ENCODE results near the gene STXBP2.

Gene STXBP2

DNA sequence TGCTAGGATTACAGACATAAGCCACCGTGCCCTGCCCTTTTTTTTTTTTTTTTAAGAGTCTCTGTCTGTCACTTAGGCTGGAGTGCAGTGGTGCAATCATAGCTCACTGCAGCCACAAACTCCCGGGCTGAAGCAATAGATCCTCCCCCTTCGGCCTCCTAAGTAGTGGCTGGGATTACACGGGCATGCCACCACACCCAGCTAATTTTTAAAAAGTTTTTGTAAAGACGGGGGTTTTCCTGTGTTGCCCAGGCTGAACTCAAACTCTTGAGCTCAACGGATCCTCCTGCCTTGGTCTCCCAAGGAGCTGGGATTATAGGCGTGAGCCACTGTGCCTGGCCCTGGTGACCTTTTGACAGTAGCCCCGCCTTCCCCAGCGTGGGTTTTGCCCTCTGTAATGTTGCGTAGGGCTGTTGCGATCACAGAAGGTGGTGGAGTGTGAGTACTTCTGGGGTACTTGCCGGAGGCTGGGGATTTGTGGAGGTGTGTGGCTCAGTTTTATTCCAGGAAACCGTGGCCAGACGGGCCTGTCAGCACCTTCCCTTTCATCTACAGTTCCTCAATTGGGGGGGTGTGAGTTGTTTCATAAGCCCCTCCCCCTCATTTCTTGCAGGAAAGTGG is 20.3 kb downstream of the STXBP2 start:
- no peak overlapping the region for H3K4me3 ChIP-seq (ENCODE audit: low read depth, low read length)
- TF ChIP-seq, protein P1, sequence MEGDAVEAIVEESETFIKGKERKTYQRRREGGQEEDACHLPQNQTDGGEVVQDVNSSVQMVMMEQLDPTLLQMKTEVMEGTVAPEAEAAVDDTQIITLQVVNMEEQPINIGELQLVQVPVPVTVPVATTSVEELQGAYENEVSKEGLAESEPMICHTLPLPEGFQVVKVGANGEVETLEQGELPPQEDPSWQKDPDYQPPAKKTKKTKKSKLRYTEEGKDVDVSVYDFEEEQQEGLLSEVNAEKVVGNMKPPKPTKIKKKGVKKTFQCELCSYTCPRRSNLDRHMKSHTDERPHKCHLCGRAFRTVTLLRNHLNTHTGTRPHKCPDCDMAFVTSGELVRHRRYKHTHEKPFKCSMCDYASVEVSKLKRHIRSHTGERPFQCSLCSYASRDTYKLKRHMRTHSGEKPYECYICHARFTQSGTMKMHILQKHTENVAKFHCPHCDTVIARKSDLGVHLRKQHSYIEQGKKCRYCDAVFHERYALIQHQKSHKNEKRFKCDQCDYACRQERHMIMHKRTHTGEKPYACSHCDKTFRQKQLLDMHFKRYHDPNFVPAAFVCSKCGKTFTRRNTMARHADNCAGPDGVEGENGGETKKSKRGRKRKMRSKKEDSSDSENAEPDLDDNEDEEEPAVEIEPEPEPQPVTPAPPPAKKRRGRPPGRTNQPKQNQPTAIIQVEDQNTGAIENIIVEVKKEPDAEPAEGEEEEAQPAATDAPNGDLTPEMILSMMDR (IDR thresholded peaks at IDR 0.05; ENCODE audit: borderline replicate concordance, insufficient read depth, low read depth, low read length): no peak

GRCh38 chr19:7658219-7658686 is 21.3 kb downstream of the STXBP2 start:
- peak overlapping the region; percentile 48 for H3K4me3 ChIP-seq (ENCODE audit: low read depth, low read length)
- TF ChIP-seq, protein P1 (IDR thresholded peaks at IDR 0.05; ENCODE audit: borderline replicate concordance, insufficient read depth, low read depth, low read length): no peak

DNA sequence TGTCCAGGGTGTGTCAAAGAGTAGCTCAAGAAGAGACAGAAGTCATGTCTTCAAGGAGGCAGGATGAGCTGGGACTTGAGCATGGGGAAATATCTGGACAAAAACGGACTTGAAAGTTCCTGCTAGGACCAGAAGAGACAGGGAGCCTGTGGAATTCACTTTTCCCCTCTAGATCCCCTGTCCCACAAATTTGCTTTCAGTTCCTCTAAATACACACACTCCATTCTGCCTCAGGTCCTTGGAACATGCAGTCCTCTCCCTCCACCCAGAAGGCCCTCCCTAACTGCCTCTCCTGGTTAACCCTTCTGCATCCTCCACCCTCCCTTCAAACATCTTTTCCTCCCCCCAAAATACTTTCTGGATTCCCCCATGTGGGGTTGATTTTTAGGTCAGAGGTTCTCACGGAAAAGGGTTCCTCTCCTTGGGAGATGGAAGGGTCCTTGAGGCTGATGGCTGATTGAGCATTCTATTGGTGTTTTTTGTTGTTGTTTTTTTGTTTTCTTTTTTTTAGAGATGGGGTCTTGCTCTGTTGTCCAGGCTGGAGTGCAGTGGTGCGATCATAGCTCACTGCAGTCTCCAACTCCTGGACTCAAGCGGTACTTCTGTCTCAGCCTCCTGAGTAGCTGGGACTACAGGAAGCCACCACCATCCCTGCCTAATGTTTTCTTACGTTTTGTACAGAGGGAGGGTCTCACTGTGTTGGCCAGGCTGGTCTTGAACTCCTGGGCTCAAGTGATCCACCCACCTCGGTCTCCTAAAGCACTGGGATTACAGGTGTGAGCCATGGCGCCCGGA is 25.0 kb downstream of the STXBP2 start:
- TF ChIP-seq, protein P1 (IDR thresholded peaks at IDR 0.05; ENCODE audit: borderline replicate concordance, insufficient read depth, low read depth, low read length): no peak
- H3K4me3 ChIP-seq (ENCODE audit: low read depth, low read length): no peak overlapping the region

DNA sequence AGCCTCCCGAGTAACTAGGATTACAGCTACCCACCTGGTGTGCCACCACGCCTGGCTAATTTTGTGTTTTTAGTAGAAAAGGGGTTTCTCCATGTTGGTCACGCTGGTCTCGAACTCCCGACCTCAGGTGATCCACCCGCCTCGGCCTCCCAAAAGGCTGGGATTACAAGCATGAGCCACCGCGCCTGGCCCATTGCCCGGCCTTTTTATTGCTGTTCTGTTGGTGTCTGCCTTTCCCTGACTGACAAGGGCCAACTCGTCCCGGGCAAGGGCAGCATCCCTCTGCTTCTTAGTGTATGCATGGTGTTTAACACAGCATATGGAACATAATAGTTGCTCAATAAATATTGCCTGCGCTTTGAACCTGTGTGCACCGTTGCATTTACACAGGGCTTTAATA is 25.7 kb downstream of the STXBP2 start:
- no peak overlapping the region for H3K4me3 ChIP-seq (ENCODE audit: low read depth, low read length)
- TF ChIP-seq, protein P1 (IDR thresholded peaks at IDR 0.05; ENCODE audit: borderline replicate concordance, insufficient read depth, low read depth, low read length): no peak

GRCh38 chr19:7663706-7664105 is 26.8 kb downstream of the STXBP2 start:
- H3K4me3 ChIP-seq (ENCODE audit: low read depth, low read length): no peak overlapping the region
- TF ChIP-seq, protein P1 (IDR thresholded peaks at IDR 0.05; ENCODE audit: borderline replicate concordance, insufficient read depth, low read depth, low read length): no peak

DNA sequence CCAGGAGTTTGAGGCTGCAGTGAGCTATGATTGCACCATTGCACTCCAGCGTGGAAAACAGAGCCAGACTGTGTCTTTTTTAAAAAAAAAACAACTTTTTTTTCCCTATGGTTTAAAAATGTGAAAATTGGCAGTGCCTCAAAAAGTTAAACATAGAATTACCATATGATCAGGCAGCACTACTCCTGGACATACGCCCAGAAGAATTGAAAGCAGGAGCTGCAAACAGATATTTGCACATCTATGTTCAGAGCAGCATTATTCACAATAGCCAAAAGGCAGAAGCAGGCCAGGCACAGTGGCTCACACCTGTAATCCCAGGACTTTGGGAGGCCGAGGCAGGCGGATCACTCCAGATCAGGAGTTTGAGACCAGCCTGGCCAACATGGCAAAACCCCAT is 28.2 kb downstream of the STXBP2 start:
- TF ChIP-seq, protein P1 (IDR thresholded peaks at IDR 0.05; ENCODE audit: borderline replicate concordance, insufficient read depth, low read depth, low read length): no peak
- H3K4me3 ChIP-seq (ENCODE audit: low read depth, low read length): no peak overlapping the region

GRCh38 chr19:7668842-7669241 is 31.9 kb downstream of the STXBP2 start, which contains the start of gene RETN:
Gene RETN (plus strand): TSS chr19:7669049. CDS start chr19:7669327, 278 bp downstream.
- H3K4me3 ChIP-seq (ENCODE audit: low read depth, low read length): no peak within 1 kb of the TSS
- TF ChIP-seq, protein P1 (IDR thresholded peaks at IDR 0.05; ENCODE audit: borderline replicate concordance, insufficient read depth, low read depth, low read length): no peak

Data from GM12875 (cell line).